CD14-positive monocyte (primary cell): ENCODE data around the gene NCOA6. TPM values are rescaled to one million over a fixed set of nuclear protein-coding genes. Genes with fewer than 3 reads are reported as not detected.
A peak's percentile ranks its signal among the peaks of the same experiment; 100 is the strongest.

Experiments
- DNase-seq, 3 donors: peaks; one replicate each; pipeline ENCODE4 v3.0.0-alpha.2; 2011 to 2022
- H2AFZ ChIP-seq: 2 replicates; pipeline ENCODE4 v1.6.0; 2012; ENCODE audit warnings: mild to moderate bottlenecking, low read depth, low read length, inconsistent platforms; ENCODE audit not compliant: insufficient read depth, poor library complexity, severe bottlenecking
- H3K27ac ChIP-seq, 2 donors: 1 replicate in 1 of 2; 2 replicates in 1 of 2; pipeline ENCODE4 v1.5.1; 2012 to 2013; ENCODE audit warnings: low read length in 2 of 2, control low read depth in 1 of 2, inconsistent platforms in 1 of 2, low read depth in 1 of 2, mild to moderate bottlenecking in 1 of 2
- H3K27me3 ChIP-seq, 2 donors: one replicate each; pipeline versions ENCODE4 v1.6.0 to v1.6.1; 2011 to 2013; ENCODE audit warnings: low read length in 2 of 2; ENCODE audit not compliant: control insufficient read depth in 2 of 2, insufficient read depth in 2 of 2
- H3K36me3 ChIP-seq, 2 donors: replicated peaks in 1 of 2; 1 replicate in 1 of 2; 2 replicates in 1 of 2; pipeline versions ENCODE4 v1.5.1 to v1.6.1; 2012 to 2013; ENCODE audit warnings: low read length in 2 of 2, control low read depth in 1 of 2, inconsistent platforms in 1 of 2, mild to moderate bottlenecking in 1 of 2; ENCODE audit not compliant: insufficient read depth in 2 of 2, control insufficient read depth in 1 of 2
- H3K4me1 ChIP-seq, 2 donors: 1 replicate in 1 of 2; 2 replicates in 1 of 2; pipeline versions ENCODE4 v1.5.1 to v1.6.1; 2012 to 2013; ENCODE audit warnings: low read length in 2 of 2, control low read depth in 1 of 2, inconsistent platforms in 1 of 2, mild to moderate bottlenecking in 1 of 2, moderate library complexity in 1 of 2; ENCODE audit not compliant: insufficient read depth in 2 of 2, control insufficient read depth in 1 of 2
- H3K4me2 ChIP-seq: replicated peaks from 2 replicates; pipeline ENCODE3; 2012; ENCODE audit warnings: low read length, moderate library complexity, mild to moderate bottlenecking; ENCODE audit not compliant: poor library complexity, severe bottlenecking; ENCODE audit errors: extremely low read depth
- H3K4me3 ChIP-seq, 3 experiments: fragments of 200-600 bp in 1 of 3; sonication (generic) in 1 of 3; replicated peaks in 1 of 3; 1 replicate in 2 of 3; 2 replicates in 1 of 3; pipeline ENCODE4 v1.5.1; 2011 to 2013; ENCODE audit warnings: low read length in 3 of 3, mild to moderate bottlenecking in 3 of 3, control low read depth in 2 of 3, low read depth in 2 of 3, inconsistent platforms in 1 of 3, moderate library complexity in 1 of 3
- H3K79me2 ChIP-seq: 2 replicates; pipeline ENCODE4 v1.6.0; 2012; ENCODE audit warnings: mild to moderate bottlenecking, control low read depth, inconsistent platforms, low read length, moderate library complexity; ENCODE audit not compliant: insufficient read depth
- H3K9ac ChIP-seq: 2 replicates; pipeline ENCODE4 v1.6.0; 2017; ENCODE audit warnings: low read length, mild to moderate bottlenecking; ENCODE audit not compliant: insufficient read depth, poor library complexity, severe bottlenecking
- H3K9me3 ChIP-seq, 2 donors: replicated peaks in 1 of 2; 1 replicate in 1 of 2; 2 replicates in 1 of 2; pipeline versions ENCODE4 v1.5.1 to v1.6.1; 2012 to 2013; ENCODE audit warnings: low read length in 2 of 2, control low read depth in 1 of 2; ENCODE audit not compliant: control insufficient read depth in 1 of 2, insufficient read depth in 1 of 2
- H4K20me1 ChIP-seq: 2 replicates; pipeline ENCODE4 v1.6.0; 2012; ENCODE audit warnings: mild to moderate bottlenecking, low read length, control low read depth, moderate library complexity; ENCODE audit not compliant: insufficient read depth
- H3K27ac Mint-ChIP-seq, 7 donors: one replicate each; pipeline ENCODE4 v1.8.0; 2020; ENCODE audit warnings: mild to moderate bottlenecking in 7 of 7, mixed read lengths in 7 of 7, moderate library complexity in 6 of 7, inconsistent platforms in 2 of 7
- H3K27me3 Mint-ChIP-seq, 3 donors: one replicate each; pipeline ENCODE4 v1.8.0; 2021 to 2022; ENCODE audit warnings: low read depth in 3 of 3, mild to moderate bottlenecking in 3 of 3, mixed read lengths in 3 of 3, moderate library complexity in 3 of 3, inconsistent platforms in 1 of 3
- H3K36me3 Mint-ChIP-seq, 2 donors: one replicate each; pipeline ENCODE4 v1.8.0; 2020; ENCODE audit warnings: mixed read lengths in 2 of 2, inconsistent platforms in 1 of 2, mild to moderate bottlenecking in 1 of 2
- H3K4me1 Mint-ChIP-seq: one replicate; pipeline ENCODE4 v1.8.0; 2020; ENCODE audit warnings: mild to moderate bottlenecking, mixed read lengths
- H3K4me3 Mint-ChIP-seq, 2 donors: one replicate each; pipeline ENCODE4 v1.8.0; 2020; ENCODE audit warnings: mild to moderate bottlenecking in 2 of 2, mixed read lengths in 2 of 2, moderate library complexity in 1 of 2
- H3K9me3 Mint-ChIP-seq, 7 donors: one replicate each; pipeline ENCODE4 v1.8.0; 2020 to 2022; ENCODE audit warnings: mixed read lengths in 7 of 7, mild to moderate bottlenecking in 6 of 7, moderate library complexity in 6 of 7, inconsistent platforms in 2 of 7
- WGBS: methylation state at CpG from one replicate; pipeline ENCODE4 v1.1.5; 2013; ENCODE audit warnings: missing lambda C conversion rate; ENCODE audit not compliant: insufficient coverage; 5-methylcytosine and 5-hydroxymethylcytosine counted together
- intact Hi-C, 2 donors: fragments of 100-400 bp; cut with micrococcal nuclease; formaldehyde crosslinking; loops; one replicate each; pipeline versions ENCODE4 v1.15.0 to v1.15.1; 2023
- polyA plus RNA-seq, 3 donors: library from polyadenylated mRNA; depleted of rRNA in 1 of 3; unstranded in 2 of 3; stranded (reverse) in 1 of 3; fragments of 300-500 nt in 2 of 3; fragments of >200 nt in 1 of 3; fragmentation: Illumina TruSeq in 2 of 3; gene quantifications; 1 replicate in 2 of 3; 2 replicates in 1 of 3; pipeline ENCODE4 v1.2.3, GENCODE V29; 2012 to 2021
- TF ChIP-seq, protein P1 (sequence below): fragments of 200-600 bp; IDR thresholded peaks from one replicate; pipeline ENCODE4 v1.8.0; 2022; ENCODE audit warnings: antibody characterized with exemption, mild to moderate bottlenecking

NCOA6 gene
- polyA plus RNA-seq, 3 donors: 2.8 to 19.0 (median 3.9) TPM

DNA sequence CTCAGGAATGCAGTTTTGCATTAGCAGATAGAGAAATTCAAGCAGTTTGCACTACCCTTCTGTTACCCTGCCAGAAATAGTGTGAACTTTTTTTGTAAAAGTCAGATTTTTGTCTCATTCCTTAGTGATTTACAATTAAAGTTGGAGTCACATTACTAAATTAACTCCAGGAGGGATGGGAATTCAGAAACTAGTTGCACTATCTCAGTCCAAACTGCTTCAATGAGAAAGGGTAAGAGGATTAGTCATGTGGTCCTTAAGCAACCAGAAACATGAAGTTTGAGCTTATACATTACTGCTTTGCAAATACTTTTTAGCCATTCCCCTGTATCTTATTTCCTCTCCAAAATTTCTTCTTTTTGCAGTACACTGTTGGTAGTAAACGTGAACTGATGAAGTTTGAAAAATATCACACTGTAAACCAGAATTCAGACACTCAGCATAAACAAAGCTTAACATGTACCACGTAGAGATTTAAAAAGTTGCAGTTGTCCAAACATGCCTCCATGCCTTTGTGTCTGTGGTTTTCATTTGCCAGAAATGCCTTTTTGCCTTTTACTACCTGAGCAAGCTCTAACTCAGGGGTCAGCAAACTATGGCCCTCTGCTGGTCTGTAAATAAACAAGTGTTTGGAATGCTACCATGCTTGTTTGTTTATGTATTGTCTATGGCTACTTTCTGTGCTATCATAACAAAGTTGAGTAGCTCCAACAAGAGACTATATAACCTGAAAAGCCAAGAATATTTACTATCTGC is 71.6 kb downstream of the NCOA6 start:
- H3K4me1 ChIP-seq: no peaks in the 10 kb centered on the region
- peaks cover 0 to 2% (median 0%) of the 10 kb centered on the region in 3 donors for H3K27me3 Mint-ChIP-seq
- H3K36me3 ChIP-seq: peaks cover 88 to 97% of the 10 kb centered on the region in 2 donors
- no peaks in the 10 kb centered on the region for H3K27me3 ChIP-seq
- peaks cover 79 to 92% of the 10 kb centered on the region in 2 donors for H3K36me3 Mint-ChIP-seq
- TF ChIP-seq, protein P1, sequence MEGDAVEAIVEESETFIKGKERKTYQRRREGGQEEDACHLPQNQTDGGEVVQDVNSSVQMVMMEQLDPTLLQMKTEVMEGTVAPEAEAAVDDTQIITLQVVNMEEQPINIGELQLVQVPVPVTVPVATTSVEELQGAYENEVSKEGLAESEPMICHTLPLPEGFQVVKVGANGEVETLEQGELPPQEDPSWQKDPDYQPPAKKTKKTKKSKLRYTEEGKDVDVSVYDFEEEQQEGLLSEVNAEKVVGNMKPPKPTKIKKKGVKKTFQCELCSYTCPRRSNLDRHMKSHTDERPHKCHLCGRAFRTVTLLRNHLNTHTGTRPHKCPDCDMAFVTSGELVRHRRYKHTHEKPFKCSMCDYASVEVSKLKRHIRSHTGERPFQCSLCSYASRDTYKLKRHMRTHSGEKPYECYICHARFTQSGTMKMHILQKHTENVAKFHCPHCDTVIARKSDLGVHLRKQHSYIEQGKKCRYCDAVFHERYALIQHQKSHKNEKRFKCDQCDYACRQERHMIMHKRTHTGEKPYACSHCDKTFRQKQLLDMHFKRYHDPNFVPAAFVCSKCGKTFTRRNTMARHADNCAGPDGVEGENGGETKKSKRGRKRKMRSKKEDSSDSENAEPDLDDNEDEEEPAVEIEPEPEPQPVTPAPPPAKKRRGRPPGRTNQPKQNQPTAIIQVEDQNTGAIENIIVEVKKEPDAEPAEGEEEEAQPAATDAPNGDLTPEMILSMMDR: no peak
- H3K9me3 ChIP-seq: no peaks in the 10 kb centered on the region
- H3K4me2 ChIP-seq: no peak overlapping the region
- H4K20me1 ChIP-seq: peaks cover 3% of the 10 kb centered on the region
- H3K4me1 Mint-ChIP-seq: no peaks in the 10 kb centered on the region
- DNase-seq: no peak
- H3K4me3 Mint-ChIP-seq: no peak overlapping the region
- no peaks in the 10 kb centered on the region for H3K79me2 ChIP-seq
- no peak overlapping the region for H3K27ac Mint-ChIP-seq
- no peak overlapping the region for H3K9ac ChIP-seq
- H3K27ac ChIP-seq: peak overlapping the region in 1 of 2 donors; percentile 21
- no peak overlapping the region for H3K4me3 ChIP-seq
- WGBS: no CpG with 5 or more reads among the region's 2 CpGs
- H3K9me3 Mint-ChIP-seq: no peaks in the 10 kb centered on the region
- no peak overlapping the region for H2AFZ ChIP-seq
- intact Hi-C loops: no loop called here

DNA sequence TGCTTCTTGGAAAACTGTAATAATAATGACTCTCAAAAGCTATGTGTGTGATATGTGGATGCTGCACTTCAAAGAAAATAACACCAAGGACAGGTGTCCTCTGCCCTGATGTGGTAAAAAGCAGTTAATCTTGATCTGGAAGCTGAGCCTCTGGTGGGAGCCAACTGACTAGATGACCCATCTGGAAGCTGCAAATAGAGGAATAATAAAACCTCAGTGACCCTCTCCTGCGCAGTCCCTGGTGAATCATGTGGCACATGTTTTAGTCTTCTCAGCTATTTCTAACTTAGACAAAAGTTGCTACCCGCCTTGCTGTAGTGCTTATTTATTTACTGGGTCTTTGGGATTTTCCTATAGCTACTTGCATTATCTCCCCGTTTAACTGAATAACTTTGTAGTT is 74.0 kb downstream of the NCOA6 start:
- H2AFZ ChIP-seq: no peak overlapping the region
- H3K4me3 ChIP-seq: no peak overlapping the region
- no peak for DNase-seq
- H4K20me1 ChIP-seq: no peaks in the 10 kb centered on the region
- H3K4me1 Mint-ChIP-seq: no peaks in the 10 kb centered on the region
- H3K27me3 Mint-ChIP-seq: peaks cover 0 to 2% (median 0%) of the 10 kb centered on the region in 3 donors
- H3K27ac ChIP-seq: no peak overlapping the region
- H3K36me3 Mint-ChIP-seq: peaks cover 73 to 93% of the 10 kb centered on the region in 2 donors
- intact Hi-C loops: no loop called here
- peaks cover 84 to 96% of the 10 kb centered on the region in 2 donors for H3K36me3 ChIP-seq
- no peak overlapping the region for H3K4me3 Mint-ChIP-seq
- no peak overlapping the region for H3K9ac ChIP-seq
- no peaks in the 10 kb centered on the region for H3K9me3 Mint-ChIP-seq
- no peak overlapping the region for H3K4me2 ChIP-seq
- H3K27me3 ChIP-seq: no peaks in the 10 kb centered on the region
- no peaks in the 10 kb centered on the region for H3K79me2 ChIP-seq
- no peak overlapping the region for H3K27ac Mint-ChIP-seq
- H3K9me3 ChIP-seq: no peaks in the 10 kb centered on the region
- TF ChIP-seq, protein P1: no peak
- no peaks in the 10 kb centered on the region for H3K4me1 ChIP-seq
- WGBS: no CpG with 5 or more reads among the region's 3 CpGs
